ENCODE results near the gene CCNYL1.

DNA sequence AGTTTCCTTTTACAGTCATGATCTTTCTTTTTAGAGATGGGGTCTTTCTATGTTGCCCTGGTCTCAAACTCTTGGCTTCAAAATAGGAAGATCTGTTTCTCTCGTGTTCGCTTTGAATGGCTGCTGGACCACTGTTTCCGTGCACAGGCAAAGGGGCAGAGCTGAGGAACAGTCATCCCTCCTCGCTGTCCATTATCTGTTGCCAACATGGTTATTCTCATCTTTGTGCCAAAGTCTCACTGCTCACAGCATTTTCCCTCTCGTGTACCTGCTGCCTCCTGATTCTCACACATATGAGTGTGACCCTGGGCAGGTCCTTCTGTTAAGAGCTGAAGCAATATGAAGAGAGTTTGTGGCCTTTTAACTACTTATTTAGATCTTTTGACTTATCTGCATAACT lies 28.0 kb upstream of the CCNYL1 start:
- TF ChIP-seq POLR2A (IDR thresholded peaks at IDR 0.05) = no peak
- TF ChIP-seq, protein P1, sequence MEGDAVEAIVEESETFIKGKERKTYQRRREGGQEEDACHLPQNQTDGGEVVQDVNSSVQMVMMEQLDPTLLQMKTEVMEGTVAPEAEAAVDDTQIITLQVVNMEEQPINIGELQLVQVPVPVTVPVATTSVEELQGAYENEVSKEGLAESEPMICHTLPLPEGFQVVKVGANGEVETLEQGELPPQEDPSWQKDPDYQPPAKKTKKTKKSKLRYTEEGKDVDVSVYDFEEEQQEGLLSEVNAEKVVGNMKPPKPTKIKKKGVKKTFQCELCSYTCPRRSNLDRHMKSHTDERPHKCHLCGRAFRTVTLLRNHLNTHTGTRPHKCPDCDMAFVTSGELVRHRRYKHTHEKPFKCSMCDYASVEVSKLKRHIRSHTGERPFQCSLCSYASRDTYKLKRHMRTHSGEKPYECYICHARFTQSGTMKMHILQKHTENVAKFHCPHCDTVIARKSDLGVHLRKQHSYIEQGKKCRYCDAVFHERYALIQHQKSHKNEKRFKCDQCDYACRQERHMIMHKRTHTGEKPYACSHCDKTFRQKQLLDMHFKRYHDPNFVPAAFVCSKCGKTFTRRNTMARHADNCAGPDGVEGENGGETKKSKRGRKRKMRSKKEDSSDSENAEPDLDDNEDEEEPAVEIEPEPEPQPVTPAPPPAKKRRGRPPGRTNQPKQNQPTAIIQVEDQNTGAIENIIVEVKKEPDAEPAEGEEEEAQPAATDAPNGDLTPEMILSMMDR (IDR thresholded peaks at IDR 0.05) = no peak

Data from ovary (tissue), 3 donors.